Activated T-cell treated with anti-CD3 and anti-CD28 coated beads for 48 hours (primary cell): ENCODE data around the gene NIFK.

ENCODE experiments used
- DNase-seq: peaks from one replicate; pipeline ENCODE4 v3.0.0-alpha.2; 2020; ENCODE audit warnings: low read depth

NIFK gene

GRCh38 chr2:121736462-121737336, at the start of gene NIFK:
TSS of gene NIFK (minus strand) at chr2:121736875. CDS start at chr2:121736850, 25 bp downstream.
- peak; percentile 100 for DNase-seq

GRCh38 chr2:121783180-121783579, 46.5 kb upstream of the NIFK start:
- DNase-seq, result no peak

GRCh38 chr2:121778741-121779487, 42.2 kb upstream of the NIFK start:
- DNase-seq, result no peak

GRCh38 chr2:121777699-121778058, 41.0 kb upstream of the NIFK start:
- DNase-seq, result no peak

GRCh38 chr2:121776885-121777698, 40.4 kb upstream of the NIFK start:
- DNase-seq, result no peak

- DNase-seq, result no peak
These were observed 39.7 kb upstream of the NIFK start for GRCh38 chr2:121776361-121776760.

GRCh38 chr2:121774235-121774634, 37.6 kb upstream of the NIFK start:
- no peak for DNase-seq

- no peak for DNase-seq
These were observed 35.5 kb upstream of the NIFK start for GRCh38 chr2:121771976-121772742.

GRCh38 chr2:121768143-121768755, 31.6 kb upstream of the NIFK start:
- no peak for DNase-seq

- DNase-seq, result no peak
These were observed 29.9 kb upstream of the NIFK start for GRCh38 chr2:121766624-121767023.

- DNase-seq, result no peak
These were observed 28.1 kb upstream of the NIFK start for GRCh38 chr2:121764681-121765228.

GRCh38 chr2:121755237-121756111, 18.8 kb upstream of the NIFK start, which contains the start of gene TSN:
TSS of gene TSN (plus strand) at chr2:121755651. CDS start at chr2:121755780, 129 bp downstream.
- peak; percentile 97 for DNase-seq

- DNase-seq, result no peak
These were observed 18.2 kb upstream of the NIFK start for GRCh38 chr2:121754851-121755236.

- DNase-seq, result no peak
These were observed 11.5 kb upstream of the NIFK start for GRCh38 chr2:121748202-121748601.

GRCh38 chr2:121746071-121746578, 9.4 kb upstream of the NIFK start:
- peak; percentile 46 for DNase-seq

GRCh38 chr2:121741450-121741849, 4.8 kb upstream of the NIFK start:
- DNase-seq, result no peak

GRCh38 chr2:121740973-121741372, 4.3 kb upstream of the NIFK start:
- no peak for DNase-seq

- no peak for DNase-seq
These were observed 574 bp downstream of the NIFK start for GRCh38 chr2:121736140-121736461.

GRCh38 chr2:121735518-121736074, 1.1 kb downstream of the NIFK start:
- DNase-seq, result no peak
